Measurements from ENCODE around the gene GOLGA6A.
A peak's percentile ranks its signal among the peaks of the same experiment; 100 is the strongest.
"Not testable (repeated sequence)": the region's sequence is repeated elsewhere in the genome, so short reads cannot be mapped to it uniquely, and the experiment has no call there.

The GOLGA6A gene, protein sequence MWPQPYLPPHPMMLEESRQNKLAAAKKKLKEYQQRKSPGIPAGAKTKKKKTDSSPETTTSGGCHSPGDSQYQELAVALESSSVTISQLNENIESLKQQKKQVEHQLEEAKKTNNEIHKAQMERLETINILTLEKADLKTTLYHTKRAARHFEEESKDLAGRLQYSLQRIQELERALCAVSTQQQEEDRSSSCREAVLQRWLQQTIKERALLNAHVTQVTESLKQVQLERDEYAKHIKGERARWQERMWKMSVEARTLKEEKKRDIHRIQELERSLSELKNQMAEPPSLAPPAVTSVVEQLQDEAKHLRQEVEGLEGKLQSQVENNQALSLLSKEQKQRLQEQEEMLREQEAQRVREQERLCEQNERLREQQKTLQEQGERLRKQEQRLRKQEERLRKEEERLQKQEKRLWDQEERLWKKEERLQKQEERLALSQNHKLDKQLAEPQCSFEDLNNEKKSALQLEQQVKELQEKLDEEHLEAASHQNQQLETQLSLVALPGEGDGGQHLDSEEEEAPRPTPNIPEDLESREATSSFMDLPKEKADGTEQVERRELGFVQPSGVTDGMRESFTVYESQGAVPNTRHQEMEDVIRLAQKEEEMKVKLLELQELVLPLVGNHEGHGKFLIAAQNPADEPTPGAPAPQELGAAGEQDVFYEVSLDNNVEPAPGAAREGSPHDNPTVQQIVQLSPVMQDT

DNA sequence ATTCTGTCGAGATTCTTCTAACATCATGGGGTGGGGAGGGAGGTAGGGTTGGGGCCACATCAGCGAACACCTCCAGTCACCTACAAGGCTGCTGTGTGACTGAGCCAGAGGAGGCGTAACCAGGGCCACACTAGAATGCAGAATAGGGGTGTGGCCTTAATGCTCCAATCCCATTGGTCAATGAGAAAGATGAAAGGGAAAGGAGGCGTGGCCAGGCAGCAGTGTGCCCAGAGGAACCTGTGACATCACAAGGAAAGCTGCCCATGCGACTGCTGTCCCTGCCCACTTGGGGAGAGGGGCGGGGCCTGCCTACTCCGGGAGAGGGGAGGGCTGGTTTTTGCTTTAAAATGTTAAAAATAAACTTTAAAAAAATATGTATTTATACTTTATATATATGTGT, at the start of gene GOLGA6A:
Gene GOLGA6A, minus strand, starts transcription at position 101 of the 400 bp plus-strand sequence. Its CDS starts 41 bp downstream, at position 60.
- H3K9me3 Mint-ChIP-seq: not testable (repeated sequence)

DNA sequence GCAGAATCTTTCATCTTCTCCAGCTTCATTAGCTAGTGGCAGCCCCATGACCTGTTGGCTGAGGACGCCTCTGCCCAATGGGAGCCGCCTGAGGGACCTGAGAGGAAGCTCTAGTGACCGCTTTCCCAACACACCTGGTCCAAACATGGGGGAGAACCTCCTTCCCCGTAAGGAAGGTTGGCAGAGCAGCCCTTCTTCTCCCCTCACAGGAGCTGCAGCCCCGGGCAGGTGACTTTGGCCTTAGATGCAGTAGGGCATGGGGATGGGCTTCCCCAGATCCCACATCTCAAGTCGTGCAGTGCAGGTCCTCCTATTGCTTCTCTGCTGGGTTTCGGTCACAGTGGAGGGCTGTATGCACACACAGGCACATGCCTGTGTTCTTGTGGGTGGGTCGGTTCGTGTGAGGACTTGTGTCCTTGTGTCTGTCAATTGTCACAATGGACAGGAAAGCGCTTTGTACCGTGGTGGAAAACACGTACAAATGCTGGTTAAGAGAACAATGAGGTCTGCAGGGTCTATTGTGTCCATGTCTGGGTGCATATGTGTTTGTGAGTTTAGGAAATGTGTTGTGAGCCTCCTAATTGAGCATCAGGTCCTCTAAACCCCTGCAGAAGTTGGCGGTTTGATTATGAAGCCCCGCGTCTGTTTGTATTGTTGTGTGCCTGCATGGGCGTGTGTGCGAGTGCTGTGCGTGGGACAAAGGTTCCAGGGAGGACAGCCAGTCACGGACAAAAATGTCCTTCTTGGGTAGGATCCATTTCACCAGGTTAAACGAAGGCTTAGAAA, 49.5 kb upstream of the GOLGA6A start:
- TF ChIP-seq, protein P1, sequence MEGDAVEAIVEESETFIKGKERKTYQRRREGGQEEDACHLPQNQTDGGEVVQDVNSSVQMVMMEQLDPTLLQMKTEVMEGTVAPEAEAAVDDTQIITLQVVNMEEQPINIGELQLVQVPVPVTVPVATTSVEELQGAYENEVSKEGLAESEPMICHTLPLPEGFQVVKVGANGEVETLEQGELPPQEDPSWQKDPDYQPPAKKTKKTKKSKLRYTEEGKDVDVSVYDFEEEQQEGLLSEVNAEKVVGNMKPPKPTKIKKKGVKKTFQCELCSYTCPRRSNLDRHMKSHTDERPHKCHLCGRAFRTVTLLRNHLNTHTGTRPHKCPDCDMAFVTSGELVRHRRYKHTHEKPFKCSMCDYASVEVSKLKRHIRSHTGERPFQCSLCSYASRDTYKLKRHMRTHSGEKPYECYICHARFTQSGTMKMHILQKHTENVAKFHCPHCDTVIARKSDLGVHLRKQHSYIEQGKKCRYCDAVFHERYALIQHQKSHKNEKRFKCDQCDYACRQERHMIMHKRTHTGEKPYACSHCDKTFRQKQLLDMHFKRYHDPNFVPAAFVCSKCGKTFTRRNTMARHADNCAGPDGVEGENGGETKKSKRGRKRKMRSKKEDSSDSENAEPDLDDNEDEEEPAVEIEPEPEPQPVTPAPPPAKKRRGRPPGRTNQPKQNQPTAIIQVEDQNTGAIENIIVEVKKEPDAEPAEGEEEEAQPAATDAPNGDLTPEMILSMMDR (IDR thresholded peaks at IDR 0.05; ENCODE audit: unreplicated experiment in 3 of 3): no peak
- peak overlapping the region; percentile 41 to 94 (median 61) for H3K27ac Mint-ChIP-seq
- H3K9me3 Mint-ChIP-seq: peaks cover 9% of the 10 kb centered on the region
- H3K27me3 Mint-ChIP-seq (ENCODE audit: low read depth): peaks cover 94% of the 10 kb centered on the region
- peak overlapping the region; percentile 83 to 92 (median 92) for H3K4me3 Mint-ChIP-seq
- peaks cover 52% of the 10 kb centered on the region for H3K4me1 Mint-ChIP-seq
- peaks cover 15% of the 10 kb centered on the region for H3K36me3 Mint-ChIP-seq (ENCODE audit: low read depth)

More for the DNA sequence above, at the start of gene GOLGA6A:
- not testable (repeated sequence) for H3K36me3 Mint-ChIP-seq (ENCODE audit: low read depth); H3K4me1 Mint-ChIP-seq; H3K27ac Mint-ChIP-seq; H3K27me3 Mint-ChIP-seq (ENCODE audit: low read depth); H3K4me3 Mint-ChIP-seq

DNA sequence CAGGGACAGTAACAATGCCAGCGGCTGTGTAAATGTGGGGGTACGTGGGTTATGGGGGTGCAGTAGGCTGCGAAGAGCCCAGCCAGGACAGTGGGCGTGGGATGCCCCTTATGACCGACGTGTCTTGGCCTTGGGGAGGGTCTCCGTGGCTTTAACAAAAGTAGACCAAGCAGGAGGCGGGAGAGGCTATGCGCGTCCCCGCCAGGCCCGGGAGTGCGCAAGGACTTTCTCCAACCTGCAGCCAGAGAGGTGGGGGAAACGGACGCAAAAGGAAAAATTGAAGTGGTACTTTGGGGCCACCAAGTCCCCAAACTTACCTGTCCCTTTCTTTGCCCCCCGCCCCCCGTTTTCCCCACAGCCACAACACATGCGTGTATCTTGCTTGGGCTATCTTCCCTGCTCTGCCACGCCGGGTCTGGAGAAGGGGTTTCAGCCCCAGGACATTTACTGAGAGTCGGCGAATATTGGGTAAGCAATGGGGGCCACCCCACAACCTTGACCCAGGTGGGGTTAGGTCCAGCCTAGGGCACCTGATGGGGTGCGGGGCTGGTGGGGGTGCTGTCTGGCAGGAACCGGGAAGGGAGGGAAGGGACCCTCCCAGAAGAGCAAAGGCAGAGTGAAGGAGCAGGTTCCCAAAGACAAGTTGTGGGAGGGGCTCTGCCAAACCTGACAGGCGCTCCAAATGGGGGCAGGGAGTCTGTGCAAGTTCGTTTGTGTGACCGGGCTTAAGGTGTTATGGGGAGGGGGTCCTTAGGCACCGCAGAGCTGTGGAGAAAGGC, 48.7 kb upstream of the GOLGA6A start:
- H3K27me3 Mint-ChIP-seq (ENCODE audit: low read depth): peaks cover 97% of the 10 kb centered on the region
- H3K4me1 Mint-ChIP-seq: peaks cover 49% of the 10 kb centered on the region
- H3K36me3 Mint-ChIP-seq (ENCODE audit: low read depth): peaks cover 15% of the 10 kb centered on the region
- H3K9me3 Mint-ChIP-seq: peaks cover 9% of the 10 kb centered on the region
- TF ChIP-seq, protein P1 (IDR thresholded peaks at IDR 0.05; ENCODE audit: unreplicated experiment in 3 of 3): no peak
- H3K27ac Mint-ChIP-seq: peak overlapping the region; percentile 61 to 94 (median 82)
- H3K4me3 Mint-ChIP-seq: peak overlapping the region; percentile 83 to 92 (median 92)

DNA sequence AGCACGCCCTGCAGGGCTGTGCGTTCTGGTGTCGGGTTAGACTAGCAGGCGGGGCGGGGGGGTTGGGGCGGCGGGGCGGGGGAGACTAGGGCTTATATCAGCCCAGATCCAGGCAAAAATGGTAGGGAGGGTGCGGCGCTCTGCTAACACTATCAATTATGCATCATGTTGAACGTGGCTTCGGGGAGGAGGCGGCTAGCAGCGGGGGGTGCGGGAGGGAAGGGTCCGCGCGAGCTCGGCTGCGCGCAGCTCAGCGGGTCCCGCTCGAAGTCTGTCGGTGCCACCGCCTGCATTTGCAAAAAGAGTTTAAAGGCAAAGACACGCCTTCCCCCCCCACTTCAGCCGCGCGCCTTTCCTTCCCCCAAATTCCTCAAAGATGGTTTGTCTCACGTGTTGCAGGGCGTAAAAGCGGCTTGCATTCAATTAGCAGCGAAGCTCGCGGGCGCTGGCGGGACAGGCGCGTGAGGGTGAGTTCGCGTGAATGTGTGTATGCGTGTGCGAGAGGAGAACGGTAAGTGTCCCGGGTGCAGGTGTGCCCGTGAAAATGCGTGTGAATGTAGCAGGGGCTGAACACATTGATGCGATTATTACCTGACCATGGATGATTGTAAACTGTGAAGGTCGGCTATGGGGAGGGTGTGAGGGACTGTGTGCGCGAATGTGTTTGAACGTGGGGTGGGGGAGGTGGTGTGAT, 48.0 kb upstream of the GOLGA6A start, which contains the start of gene ISLR2:
Gene ISLR2, plus strand, starts transcription at position 432 of the 694 bp plus-strand sequence. CDS start 2,169 bp downstream, outside the sequence.
- peak within 1 kb of the TSS; percentile 83 to 92 (median 92) for H3K4me3 Mint-ChIP-seq
- TF ChIP-seq, protein P1 (IDR thresholded peaks at IDR 0.05; ENCODE audit: unreplicated experiment in 3 of 3): no peak
- peak within 1 kb of the TSS; percentile 61 to 94 (median 82) for H3K27ac Mint-ChIP-seq
- H3K27me3 Mint-ChIP-seq (ENCODE audit: low read depth): peaks cover 93% of the 10 kb centered on the region
- peaks cover 15% of the 10 kb centered on the region for H3K36me3 Mint-ChIP-seq (ENCODE audit: low read depth)
- H3K4me1 Mint-ChIP-seq: peaks cover 42% of the 10 kb centered on the region
- H3K9me3 Mint-ChIP-seq: peaks cover 9% of the 10 kb centered on the region

DNA sequence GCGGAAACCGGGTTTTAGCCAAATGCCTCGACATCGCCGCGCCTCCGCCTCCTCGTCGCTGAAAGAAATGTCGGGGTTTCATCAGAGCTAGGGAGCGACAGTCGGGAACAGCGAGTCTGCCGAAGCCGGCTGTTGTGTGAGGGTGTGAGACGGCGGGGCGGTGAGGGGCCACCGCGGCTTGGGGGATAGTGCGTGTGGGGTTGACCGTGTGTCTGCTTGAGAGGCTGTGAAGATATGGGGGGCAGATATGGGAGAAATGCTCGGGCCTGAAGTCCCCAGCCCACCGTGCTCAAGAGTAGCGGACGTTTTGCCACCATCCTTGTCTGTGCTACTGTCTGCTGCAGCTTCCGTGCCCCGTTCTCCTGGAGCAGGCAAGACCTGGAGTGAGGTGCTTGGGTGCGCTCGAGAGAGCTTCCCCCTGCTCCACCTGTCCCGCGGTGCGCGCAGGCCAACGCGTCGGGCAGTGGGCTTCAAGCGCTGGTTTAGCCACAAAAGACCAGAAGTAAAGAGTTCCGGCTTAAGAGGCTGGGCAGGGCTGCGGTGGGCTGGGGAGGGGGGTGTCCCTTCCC, 47.3 kb upstream of the GOLGA6A start:
- H3K27ac Mint-ChIP-seq: peak overlapping the region; percentile 61 to 94 (median 82)
- H3K4me1 Mint-ChIP-seq: peaks cover 37% of the 10 kb centered on the region
- H3K36me3 Mint-ChIP-seq (ENCODE audit: low read depth): peaks cover 12% of the 10 kb centered on the region
- peak overlapping the region; percentile 83 to 92 (median 92) for H3K4me3 Mint-ChIP-seq
- TF ChIP-seq, protein P1 (IDR thresholded peaks at IDR 0.05; ENCODE audit: unreplicated experiment in 3 of 3): no peak
- H3K9me3 Mint-ChIP-seq: peaks cover 9% of the 10 kb centered on the region
- H3K27me3 Mint-ChIP-seq (ENCODE audit: low read depth): peaks cover 87% of the 10 kb centered on the region
